ENCODE results near the gene ZBTB21.

The ZBTB21 gene

DNA sequence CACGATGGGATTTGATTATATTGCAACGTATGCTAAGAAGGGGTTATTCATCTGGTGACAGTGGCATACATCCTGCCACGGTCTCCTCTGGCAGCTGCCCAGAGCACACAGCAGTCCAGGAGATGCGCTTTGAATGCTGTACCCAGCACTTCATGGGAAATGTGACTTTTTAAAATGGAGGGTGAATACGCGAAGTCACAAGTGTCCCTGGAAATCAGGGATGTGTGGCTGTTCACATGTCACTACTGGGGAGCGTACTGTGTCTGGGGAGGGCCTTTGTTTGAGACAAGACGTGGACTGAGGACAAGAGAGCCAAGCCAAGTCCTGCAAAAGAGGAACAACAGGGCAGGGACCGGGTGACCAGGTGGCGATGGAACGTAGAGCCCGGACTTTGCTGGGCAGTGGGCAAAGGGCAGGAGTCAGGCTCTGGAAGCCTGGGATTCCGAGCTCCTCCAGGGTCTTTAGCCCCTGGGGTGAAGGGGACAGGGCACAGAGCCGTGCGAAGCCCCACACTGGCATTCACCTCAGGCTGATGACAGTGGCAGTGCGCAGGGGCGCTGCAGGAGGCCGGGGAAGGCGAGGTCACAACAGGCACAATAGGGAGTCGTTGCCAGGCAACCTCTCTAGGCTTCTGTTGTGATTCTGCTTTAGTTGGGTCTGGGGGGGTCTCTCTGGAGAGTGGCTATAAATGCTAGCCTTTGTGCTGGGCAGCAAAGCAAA is 11.4 kb upstream of the ZBTB21 start:
- peak in 16 of 51 donors; percentile 10 to 61 (median 30) for DNase-seq

GRCh38 chr21:42019706-42020105 is 9.5 kb upstream of the ZBTB21 start:
- DNase-seq: no peak

GRCh38 chr21:42019101-42019605 is 9.0 kb upstream of the ZBTB21 start:
- no peak for DNase-seq

DNA sequence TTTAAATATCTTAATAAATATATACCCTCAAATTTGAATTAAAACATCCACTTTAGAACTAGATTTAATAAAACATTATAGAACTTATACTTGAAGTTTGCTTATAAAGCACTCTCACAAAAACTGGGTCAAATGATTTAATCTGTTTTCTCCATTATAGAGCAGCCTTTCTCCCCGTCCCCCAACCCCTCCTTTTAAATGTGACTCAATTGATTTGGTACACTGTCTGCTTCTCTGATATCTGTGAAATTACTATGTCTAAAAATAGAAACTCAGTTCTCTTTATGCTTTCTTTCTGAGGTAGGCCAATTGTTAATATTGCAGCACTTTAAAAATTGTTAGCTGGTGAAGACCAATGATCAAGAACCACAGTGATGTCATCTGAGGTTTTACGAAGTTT is 6.9 kb upstream of the ZBTB21 start:
- peak in 1 of 51 donors; percentile 9 for DNase-seq

DNA sequence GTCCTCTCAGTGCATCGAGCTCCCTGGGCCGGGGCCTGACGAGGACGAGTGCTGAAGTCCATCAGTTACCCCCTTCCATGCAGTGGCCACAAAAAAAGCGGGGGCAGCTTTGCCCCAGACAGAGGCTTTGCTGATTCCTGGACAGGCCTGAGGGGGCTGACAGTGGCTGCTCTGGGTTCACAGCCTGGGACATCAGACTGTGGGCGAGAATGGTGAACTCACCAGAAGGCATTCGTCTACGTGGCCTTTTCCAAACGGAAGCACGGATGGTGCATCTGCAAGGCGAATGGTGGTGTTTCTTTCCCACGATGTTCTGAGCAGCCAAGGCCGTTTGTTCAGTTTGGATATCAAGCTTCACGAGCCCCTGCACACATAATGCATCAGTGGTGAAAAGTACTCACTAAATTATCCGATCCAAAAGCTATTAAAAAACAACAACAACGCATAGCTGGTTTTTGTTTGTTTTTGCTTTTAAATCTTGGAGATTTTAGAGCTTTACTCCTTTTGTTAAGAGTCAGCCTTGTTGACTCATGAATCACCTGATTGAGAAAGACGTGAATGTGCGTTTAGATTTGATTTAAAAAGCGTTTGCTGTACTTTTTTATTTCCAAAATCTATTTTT is 6.3 kb upstream of the ZBTB21 start:
- no peak for DNase-seq

- DNase-seq: no peak
Observed at GRCh38 chr21:42013931-42014330, 3.8 kb upstream of the ZBTB21 start.

DNA sequence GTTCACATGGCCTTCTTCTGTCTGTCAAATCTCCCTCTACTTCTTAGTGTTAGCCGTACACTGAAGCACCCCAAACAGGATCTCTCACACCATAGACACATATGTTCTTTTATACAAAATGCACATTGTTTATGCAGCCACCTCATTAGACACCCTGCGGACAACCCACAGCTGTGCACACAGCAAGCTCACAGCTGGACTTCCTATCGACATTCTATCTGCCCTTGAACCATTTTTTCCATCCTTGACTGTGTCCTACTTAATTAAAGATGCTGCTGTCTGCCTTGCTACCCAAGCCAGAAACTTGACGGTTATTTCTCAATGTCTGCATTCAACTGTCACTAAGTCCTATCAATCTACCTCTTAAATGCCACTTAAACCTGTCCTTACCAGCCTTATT is 3.2 kb upstream of the ZBTB21 start:
- DNase-seq: no peak

DNA sequence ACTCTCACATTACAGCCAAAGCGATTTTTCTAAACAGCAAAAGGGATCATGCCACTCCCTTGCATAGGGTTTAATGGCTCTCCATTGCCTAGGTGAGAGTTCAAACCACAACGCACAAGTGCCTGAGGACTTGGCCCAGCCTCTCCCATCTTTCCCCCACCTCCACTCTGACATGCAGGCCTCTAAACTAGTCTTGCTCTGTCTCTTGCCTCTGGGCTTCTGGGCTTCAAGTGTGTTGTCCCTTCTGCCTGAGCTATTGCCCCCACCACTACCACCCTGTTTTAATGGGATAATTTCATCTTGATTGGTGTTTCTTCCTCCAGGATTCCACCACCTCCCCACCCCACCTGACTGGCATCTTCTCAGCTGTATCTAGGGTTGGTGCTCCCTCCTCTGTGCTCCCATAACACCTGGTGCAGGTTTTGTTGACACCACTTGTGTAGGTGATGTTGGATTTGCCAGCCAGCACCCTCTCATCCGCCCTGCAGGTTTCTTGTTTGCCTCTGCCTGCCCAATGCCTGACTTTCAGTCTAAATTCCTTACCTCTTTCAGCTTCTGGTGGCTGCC is 2.7 kb upstream of the ZBTB21 start:
- no peak for DNase-seq

DNA sequence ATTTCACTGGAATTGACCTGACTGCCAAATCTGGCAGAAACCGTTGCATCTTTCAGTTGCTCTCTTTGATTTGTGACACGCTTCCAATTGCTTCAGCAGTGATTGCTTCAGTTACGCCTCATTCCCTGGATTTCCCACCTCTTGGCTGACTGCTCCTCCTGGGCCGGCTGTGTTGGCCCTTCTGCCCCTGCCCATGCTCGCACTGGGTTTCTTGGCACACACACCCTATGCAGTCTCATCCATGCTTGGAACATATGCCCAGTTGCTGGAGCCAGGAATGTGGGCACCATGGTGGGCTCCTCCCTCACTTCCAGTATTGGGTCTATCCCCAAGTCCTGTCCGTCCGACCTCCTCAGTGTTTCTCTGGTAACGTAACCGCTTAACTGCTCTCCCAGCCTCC is 2.2 kb upstream of the ZBTB21 start:
- peak in 1 of 51 donors; percentile 27 for DNase-seq

- DNase-seq: peak in 12 of 51 donors; percentile 27 to 84 (median 66)
Observed at GRCh38 chr21:42010507-42011495, 641 bp upstream of the ZBTB21 start.

DNA sequence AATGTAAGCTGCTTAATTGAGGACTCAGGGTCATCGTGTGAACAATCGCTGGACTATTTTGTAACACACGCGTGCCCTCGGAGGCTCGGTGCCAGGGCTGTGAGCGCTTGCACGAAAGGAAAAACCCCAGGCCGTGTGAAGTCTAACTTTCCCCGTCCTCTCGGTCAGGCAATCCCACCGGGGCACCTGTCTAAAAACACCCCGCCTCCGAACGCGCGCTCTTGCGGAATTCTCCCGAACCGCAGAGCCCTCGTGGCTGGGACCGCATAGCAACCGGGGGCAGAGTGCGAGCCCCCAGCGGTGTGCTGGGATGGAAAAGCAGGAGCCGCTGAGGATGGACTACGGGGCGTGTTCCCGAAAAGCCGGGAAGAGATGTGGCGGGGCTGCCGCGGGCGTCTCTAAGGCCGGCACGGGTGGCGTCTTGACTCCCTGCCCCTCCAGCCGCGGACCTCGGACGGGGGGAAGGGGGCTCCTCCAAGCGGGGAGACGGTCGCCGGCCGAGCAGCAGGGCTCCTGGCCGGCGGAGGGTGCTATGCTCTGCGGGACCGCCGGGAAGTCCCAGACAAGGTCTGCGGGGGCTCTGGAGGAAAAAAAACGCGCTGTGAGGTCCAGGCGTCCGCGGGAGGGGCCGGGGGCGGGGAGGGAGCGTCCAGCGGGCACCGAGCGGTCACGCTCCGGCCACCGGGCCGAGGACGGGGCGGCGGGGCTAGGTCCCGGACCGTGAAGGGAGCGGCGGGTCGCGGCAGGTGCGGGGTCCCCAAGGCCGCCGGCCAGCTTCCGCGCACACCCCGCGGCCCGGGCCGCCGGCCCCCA is 936 bp downstream of the ZBTB21 start:
- DNase-seq: peak in 31 of 51 donors; percentile 24 to 78 (median 60)

- DNase-seq: no peak
Observed at GRCh38 chr21:42007356-42007940, 2.7 kb downstream of the ZBTB21 start.

DNA sequence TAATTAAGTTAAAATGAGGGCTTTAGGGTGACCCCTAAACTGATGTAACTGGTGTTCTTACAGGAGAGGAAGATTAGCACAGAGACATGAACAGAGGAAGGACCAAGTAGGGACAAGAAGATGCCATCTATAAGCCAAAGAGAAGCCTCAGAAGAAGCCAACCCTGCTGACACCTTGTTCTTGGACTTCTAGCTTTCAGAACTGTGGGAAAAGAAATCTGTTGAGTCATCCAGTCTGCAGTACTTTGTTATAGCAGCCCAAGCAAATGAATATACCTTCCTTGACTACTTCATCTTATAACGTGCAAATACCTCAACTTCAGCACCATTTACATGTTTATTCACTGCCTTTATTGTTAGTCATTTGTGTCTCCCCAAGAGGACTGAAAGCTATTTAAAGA is 3.4 kb downstream of the ZBTB21 start:
- no peak for DNase-seq

DNA sequence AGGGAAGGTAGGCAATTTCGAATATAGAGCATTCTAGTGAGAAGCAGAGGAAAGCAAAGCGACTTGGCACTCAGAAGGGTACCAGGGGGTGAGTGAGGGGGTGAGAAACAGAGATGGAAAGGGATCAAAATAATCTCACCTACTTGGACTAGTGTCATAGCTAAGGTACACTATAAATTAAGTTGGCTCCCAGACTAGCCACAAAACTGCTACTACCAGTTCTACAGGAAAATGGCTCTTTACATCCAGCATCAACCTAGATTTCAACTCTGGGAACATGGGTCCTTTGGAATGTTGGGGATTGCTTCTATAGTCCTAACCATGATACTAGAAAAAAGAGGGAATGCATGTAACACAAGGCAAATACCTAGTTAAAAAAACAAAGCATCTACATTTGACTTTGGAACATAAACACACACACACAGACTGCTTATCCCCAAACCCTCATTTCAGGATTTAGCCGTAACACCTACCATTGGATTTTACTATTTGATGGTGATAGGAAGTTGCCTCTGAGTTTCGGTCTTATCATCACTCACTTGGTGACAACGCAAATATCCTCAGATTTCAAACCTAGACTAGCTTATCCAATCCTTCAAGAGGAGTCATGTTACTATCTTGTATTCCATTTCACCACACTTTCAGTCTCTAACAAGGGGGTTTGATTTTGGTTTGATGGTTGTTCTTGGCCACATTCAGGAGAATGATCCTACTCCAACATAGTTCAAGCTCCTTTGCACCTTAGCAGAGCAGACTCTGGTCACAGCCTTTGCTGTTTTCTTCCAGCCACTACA is 5.6 kb downstream of the ZBTB21 start:
- no peak for DNase-seq

DNA sequence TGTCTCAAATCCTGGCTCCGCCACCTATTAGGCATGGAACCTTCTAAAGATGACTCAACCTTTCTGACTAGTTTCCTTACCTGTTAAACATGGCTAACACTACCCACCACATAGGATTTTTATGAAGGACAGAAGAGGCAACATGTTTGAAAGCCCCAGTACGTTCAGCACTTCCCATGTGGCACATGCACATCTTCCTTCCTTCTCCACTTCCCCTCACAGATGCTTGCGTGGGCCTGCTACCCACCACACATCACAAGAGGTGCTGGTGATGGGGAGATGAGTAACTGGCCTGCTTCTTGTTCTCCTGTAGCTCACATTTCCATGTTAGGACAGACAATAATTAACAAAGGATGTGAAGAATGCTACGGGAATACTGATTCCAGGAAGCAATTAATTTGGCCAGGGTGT is 7.1 kb downstream of the ZBTB21 start:
- peak in 1 of 51 donors; percentile 46 for DNase-seq

GRCh38 chr21:42002421-42002958 is 7.7 kb downstream of the ZBTB21 start:
- peak in 2 of 51 donors; percentile 19 to 39 for DNase-seq

- no peak for DNase-seq
Observed at GRCh38 chr21:42001781-42002180, 8.4 kb downstream of the ZBTB21 start.

GRCh38 chr21:42000908-42001307 is 9.3 kb downstream of the ZBTB21 start:
- DNase-seq: no peak

GRCh38 chr21:41997657-41998056 is 12.5 kb downstream of the ZBTB21 start:
- DNase-seq: no peak

Data from hypothalamus (tissue), 51 donors.